Hematopoietic multipotent progenitor cell (in vitro differentiated cells): ENCODE measurements around the gene DAAM2. TPM values are rescaled to one million over a fixed set of nuclear protein-coding genes. Genes with fewer than 3 reads are reported as not detected.
A peak's percentile ranks its signal among the peaks of the same experiment; 100 is the strongest.

Experiments used
- DNase-seq, 3 donors: peaks; one replicate each; pipeline ENCODE4 v3.0.0-alpha.2; 2011 to 2015; ENCODE audit warnings: low read depth in 2 of 3, low spot score in 2 of 3
- total RNA-seq: library from RNA; depleted of rRNA; stranded (reverse); fragments of >200 nt; gene quantifications from one replicate; pipeline ENCODE4 v1.2.3, GENCODE V29; 2012

DAAM2 gene
- total RNA-seq, 1 donor: under 0.01 TPM

DNA sequence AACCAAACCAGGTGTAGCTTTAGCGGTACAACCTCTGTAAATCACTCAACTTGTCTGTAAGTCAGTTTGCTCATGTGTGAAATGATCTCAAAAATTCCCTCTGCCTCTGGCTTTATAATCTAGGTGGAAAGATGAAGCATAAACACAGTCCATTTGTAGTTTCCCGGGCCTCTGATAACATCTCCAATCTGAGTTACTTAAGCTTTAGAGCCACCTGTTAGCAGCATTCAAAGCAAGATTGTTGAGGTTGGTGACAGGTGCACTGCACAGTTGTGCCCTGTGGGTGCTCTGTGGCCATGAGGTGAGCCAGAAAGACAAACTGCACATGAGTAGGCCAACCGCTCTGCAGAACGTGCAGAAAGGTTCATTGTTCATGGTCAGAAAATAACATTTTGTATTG is 88.4 kb downstream of the DAAM2 start:
- DNase-seq: no peak

DNA sequence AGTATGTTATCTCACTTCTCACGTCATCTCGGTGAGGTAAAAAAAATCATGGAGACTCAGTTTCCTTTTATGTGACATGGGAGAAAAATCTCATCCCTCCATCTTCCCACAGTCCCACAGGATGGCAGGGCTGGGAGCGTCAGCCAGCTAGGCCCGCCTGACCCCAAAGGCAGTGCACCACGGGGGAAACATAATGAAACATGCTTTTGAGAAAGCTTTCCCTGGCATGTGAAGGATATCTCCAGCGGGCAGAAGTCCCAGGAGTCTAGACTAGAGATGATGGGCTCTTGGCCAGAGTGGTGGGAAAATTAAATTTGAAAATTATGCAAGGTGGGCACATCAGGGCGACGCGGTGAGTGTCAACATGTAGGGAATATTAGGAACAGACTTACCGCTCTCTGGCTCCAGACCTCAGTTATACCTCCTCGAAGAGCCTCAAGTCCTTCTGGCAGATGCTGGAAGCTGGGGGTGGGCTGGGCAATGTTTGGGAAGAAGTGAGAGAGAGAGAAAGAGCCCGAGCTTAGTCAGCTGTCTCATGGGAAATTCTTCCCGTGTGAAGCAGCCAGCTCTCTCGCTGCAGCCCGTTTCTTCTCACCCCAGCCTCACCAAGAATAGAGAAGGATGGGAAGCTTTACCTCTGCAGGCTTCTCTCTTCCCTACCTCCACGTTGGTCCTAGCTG is 89.8 kb downstream of the DAAM2 start:
- no peak for DNase-seq

DNA sequence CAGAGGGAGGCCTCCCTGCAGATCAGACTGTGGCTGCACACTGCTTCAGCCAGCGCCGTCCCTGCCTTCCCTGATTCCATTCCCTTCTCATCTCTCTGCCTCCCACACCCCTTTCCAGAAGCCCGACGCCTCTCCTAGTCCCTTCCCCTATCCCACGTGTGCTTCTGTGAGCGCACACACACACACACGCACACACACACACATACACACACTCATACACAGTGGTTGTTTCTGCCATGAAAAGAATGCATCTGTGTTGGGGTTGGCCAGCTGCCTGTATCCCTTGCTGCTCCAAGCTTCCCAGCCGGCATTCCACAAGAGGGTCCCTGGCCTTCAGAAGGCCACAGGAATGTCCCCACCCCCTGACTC is 90.3 kb downstream of the DAAM2 start:
- DNase-seq: no peak

DNA sequence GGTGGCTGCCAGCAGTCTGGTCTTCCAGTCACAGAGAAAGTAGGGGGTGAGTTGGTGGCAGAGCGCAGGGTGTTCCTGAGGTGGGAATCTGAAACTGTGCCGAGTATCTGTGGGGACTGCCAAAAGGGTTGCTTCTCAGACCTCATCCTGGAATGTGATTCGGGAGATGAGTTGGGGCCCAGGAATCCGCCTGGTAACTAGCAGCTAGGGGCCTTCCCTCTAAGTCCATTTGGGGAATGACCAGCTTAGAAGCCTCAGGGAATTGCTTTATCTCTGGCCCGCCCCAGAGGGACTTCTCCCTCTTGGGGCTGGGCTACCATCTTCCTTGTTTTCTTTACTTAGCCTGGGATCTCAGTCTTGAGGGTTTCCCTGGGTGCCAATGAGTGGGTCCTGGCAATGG is 92.5 kb downstream of the DAAM2 start:
- no peak for DNase-seq

DNA sequence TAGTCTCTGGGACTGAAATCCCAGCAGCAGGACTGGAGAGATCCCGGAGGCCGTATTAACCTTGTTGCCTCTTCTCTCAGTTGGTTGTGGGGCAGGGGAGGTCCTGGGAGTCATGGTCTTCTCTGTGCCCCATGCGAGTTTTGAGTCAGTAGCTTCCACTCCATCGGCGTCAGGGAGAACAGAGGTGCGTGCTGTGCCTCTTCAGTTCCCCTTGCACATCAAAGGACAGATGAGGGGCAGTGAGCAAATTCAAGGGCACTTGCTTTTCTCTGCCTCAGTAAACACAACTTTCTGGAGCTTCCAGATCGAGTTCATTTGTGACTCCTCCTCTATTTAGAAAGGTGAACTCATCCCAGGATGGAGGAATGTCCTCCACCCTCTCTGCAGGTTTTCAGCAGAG is 93.5 kb downstream of the DAAM2 start:
- DNase-seq: no peak

DNA sequence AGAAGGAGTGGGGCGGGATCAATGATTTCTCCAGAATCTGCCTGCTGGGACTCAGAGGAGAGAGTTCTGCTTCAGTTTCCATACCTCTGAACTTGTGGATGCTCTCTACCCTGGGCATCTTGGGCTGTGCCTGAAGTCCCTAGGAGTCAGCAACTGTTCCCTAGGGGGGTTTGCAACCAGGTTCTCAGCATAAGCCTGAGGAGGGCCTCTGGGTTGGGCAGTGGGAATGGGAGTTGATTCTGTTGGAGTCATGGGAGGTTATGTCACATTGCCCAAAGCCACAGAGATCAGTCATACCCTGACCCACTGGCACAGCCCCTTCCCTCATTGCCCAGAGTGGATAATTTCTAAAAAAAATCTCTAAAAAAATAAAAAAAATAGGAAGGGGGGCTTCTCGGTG is 94.7 kb downstream of the DAAM2 start:
- DNase-seq: no peak

DNA sequence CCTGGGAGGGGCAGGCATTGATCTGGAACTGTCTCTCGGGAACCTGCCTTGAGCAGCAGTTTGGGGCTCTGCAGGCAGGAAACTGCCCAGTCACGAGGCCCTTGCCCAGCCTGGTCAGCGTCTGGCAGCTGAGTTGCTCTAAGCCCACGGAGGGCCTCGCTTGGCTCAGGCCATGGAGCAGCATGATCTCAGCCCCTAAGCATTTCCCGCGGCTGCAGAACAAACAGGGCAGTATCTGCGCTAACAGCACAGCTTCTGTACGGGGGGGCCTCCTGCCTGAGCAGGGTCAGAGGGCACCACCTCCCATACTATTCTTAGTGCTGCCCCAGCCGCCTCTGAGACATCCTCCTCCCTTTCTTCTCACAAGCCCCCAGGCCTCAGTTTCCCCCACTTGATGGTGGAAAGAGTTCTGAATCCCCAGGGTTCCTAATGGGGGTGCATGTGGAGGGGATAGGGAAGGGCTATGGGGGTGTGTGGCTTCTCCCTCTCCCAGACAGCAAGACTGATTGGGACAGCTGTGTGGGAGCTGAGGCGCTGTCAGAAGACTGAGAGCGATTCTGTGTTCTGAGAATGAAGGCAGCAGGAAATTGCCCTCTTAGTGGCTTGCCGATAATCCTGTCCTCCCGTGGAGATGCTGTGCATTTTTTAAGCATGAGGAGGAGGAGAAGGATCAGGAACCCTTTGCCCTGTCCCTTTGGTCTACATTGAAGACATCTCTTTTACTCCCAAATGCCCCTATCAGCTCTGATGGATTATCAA is 95.7 kb downstream of the DAAM2 start:
- no peak for DNase-seq

DNA sequence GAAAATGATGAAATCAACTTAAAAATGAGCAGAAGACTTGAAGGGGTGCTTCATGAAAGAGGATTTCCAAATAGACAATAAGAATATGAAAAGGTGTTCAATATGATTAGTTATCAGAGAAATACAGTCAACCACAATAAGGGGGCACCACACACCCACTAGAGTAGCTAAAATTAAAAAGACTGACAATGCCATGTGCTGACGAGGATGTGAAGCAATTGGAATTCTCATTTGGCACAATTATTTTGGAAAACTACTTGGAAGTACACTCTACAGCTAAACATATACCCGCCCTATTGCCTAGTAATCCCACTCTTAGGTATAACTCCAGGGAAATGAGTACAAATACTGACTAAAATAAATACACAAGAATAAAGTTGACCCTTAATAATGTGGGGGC is 97.1 kb downstream of the DAAM2 start:
- no peak for DNase-seq

DNA sequence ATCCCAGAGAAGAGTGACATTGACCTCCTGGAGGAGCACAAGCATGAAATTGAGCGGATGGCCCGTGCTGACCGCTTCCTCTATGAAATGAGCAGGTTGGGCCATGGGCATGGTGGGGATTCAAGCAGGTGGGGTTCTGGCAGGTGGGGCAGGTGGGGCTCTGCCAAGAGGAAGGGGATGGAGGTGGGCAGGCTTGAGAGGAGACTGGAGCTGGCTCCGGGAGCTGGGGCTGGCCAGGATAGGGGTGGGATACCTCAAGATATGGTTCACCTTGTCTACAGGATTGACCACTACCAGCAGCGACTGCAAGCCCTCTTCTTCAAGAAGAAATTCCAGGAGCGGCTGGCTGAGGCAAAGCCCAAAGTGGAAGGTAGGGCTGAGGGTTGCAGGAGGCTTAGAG is 99.2 kb downstream of the DAAM2 start:
- DNase-seq: no peak

DNA sequence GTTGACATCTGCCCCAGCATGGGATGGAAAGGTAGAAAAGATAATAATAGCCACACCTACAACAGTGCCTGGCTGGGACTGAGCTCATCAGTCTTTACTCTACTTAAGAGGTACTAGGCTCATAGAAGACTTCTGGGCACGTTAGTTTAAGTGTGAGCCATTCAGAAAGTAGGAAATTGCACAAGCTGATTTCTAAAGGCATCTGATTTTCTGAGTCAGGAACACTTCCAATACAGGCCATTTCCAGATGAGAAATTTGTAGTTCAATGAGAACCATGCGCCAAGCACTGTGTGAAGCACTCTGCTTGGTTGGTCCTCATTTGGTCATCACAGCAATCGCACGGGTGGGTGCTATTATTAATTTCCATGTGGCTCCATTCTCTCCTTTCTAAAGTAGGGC is 99.8 kb downstream of the DAAM2 start:
- DNase-seq: no peak

DNA sequence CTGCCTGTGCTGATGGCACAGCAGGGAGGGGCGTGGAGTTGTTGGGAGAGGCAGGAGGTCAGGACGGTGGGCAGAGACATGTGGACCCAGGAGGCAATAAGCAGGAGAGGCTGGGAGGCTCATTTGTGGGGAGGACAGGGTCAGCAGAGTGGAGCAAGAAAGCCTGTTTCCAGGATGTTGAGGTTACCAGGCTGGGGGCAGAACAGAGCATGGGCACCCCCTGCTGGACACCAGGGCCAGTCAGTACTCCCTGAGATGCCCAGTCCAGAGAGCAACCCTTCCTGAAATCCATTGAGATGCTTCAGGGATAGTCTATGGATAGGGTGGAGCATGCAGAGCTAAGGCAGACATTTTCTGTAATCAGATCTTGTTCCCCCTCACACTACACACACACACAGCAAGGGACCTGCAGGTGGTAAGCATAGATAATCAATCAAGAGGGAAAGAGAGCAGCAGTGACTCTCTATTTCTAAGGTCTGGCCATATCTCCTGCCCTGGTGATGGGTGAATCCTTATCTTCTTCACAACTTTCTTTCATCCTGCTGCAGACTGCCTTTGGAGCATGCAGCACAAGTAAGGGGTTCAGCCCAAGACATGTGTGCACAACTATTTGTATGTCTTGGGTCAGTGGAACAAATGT is 100.4 kb downstream of the DAAM2 start:
- DNase-seq: peak in 2 of 3 donors; percentile 19 to 42

DNA sequence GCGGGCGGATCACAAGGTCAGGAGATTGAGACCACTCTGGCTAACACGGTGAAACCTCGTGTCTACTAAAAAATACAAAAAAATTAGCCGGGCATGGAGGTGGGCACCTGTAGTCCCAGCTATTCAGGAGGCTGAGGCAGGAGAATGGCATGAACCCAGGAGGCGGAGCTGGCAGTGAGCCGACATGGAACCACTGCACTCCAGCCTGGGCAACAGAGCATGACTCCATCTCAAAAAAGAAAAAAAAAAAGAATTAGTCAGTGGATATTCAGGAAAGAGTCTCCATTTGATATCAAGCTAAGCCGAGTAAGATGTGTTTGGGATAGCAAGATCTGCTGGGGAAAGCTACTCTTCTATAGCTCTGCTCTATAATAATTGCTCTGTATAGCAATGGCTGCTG is 101.1 kb downstream of the DAAM2 start:
- no peak for DNase-seq

DNA sequence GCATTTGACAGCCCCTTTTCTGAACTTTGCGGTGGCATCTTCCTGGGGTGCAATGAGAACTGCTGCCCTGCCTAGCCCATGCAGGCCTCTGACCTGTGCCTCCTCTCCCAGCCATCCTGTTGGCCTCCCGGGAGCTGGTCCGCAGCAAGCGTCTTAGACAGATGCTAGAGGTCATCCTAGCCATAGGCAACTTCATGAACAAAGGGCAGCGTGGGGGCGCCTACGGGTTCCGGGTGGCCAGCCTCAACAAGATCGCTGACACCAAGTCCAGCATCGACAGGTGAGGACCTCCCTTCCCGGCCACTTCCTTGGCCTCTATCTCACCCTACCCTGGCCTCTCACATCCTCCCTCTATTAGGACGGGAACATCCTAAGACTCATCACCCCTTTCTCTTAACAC is 104.5 kb downstream of the DAAM2 start:
- DNase-seq: no peak

DNA sequence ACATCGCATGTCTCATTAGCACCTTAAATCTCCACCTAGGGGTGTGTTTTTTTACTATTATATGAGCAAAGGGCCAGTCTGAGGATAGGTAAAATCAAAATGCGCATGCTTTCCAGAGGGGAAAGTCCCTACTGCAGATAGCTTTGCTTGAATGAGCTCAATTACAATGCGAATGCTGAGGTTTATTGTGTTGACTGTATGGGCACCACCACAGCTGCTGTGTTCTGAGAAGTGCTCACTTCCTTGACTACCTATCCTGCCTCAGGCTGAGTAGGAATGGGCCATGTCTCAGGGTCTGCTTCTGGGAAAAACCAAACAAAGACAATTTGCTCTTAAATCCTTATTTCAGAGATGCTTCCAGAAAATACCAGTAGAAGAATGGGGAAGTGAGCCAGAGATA is 105.5 kb downstream of the DAAM2 start:
- no peak for DNase-seq

DNA sequence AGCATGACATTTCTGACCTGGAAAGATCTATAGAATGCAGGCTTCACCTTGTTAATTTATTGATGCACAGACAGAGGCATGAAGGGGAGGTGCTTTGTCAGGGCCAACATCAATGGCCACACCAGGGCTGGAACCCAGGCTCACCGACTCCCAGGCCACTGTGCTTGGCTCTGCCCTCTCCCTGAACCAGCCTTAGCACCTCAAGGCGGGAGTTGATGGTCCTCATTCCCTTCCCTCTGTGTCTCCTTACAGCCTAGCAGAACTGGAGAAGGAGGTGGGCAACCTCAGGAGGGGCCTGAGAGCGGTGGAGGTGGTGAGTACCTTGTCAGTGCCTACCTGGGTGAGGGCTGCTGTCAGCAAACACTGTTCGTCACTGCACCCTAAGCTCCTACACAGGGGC is 106.4 kb downstream of the DAAM2 start:
- DNase-seq: no peak

DNA sequence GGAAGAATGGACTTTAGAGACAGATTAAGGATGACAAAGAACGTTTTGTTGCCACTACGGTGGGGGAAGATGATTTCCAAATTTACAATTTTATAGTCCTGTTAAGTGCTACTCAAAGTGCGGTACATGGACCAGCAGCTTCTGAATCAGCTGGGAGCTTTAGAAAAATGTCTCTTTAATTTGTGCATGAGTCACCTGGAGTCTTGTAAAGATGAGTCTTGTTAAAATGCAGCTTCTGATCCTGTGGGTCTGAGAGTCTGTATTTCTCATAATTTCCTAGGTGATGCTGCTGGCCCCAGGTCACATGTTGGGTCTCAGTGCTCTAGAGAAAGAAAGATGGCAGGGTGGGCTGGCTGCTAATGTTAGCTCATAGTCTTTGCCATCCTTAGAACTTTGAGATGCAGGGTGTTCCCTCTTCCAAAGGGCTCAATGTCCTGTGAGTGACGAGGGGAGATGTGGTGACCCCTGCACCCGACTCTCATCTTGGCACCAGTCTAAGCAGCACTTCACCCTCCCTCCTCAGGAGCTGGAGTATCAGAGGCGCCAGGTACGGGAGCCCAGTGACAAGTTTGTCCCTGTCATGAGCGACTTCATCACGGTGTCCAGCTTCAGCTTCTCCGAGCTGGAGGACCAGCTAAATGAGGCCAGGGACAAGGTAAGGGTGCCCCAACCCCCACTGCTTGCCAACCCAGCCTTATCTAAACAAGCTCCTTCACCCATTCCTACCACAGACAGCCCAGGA is 107.5 kb downstream of the DAAM2 start:
- DNase-seq: no peak

DNA sequence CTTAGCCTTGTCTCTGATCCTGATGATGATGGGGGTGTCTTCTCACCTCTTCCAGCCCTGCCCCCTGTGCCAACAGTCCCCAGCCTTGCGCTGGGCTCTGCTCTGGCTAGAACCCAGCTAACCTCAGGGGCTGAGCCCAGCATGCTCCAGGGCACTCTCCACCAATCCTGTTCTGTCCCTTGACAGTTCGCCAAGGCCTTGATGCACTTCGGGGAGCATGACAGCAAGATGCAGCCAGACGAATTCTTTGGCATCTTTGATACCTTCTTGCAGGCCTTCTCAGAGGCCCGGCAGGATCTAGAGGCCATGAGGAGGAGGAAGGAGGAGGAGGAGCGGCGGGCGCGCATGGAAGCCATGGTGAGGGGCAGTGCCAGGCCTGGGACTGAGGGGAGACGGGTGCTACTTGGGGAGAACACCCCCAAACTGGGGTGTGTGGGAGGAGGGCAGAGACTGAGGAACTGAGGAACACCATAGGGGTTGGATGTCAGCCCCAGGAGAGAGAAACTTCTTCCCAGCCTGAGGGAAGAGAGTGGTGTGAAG is 109.0 kb downstream of the DAAM2 start:
- DNase-seq: no peak

DNA sequence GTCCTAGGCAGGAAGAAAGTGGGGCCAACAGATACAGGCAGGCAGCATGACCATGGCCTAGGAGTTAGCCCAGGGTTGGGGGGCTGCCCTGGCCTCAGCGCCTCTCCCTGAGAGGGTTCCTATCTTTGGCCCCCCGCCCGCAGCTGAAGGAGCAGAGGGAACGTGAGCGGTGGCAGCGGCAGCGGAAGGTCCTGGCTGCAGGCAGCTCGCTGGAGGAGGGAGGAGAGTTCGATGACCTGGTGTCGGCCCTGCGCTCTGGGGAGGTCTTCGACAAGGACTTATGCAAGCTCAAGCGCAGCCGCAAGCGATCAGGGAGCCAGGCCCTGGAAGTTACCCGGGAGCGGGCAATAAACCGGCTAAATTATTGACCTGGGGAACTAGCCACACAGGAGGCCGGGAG is 109.5 kb downstream of the DAAM2 start:
- no peak for DNase-seq

DNA sequence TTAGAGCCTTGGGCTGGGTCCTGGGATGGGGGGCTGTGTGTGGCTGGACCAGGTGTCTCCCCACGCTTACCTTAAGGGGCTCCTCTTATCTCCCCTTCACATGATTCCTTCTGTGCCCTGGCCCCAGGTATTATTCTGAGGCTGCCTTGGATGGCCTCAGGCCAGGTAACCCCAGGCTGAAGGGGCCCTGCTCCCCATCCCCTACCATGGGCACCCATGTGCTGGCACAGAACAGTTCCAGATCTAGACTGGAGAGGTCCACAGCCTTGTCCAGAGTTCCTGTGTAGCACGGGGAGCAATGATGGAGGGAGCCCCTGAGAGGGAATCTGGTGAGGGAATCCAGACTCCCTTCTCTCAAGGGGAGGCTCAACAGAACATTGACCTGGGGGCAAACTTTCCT is 110.0 kb downstream of the DAAM2 start:
- DNase-seq: no peak

DNA sequence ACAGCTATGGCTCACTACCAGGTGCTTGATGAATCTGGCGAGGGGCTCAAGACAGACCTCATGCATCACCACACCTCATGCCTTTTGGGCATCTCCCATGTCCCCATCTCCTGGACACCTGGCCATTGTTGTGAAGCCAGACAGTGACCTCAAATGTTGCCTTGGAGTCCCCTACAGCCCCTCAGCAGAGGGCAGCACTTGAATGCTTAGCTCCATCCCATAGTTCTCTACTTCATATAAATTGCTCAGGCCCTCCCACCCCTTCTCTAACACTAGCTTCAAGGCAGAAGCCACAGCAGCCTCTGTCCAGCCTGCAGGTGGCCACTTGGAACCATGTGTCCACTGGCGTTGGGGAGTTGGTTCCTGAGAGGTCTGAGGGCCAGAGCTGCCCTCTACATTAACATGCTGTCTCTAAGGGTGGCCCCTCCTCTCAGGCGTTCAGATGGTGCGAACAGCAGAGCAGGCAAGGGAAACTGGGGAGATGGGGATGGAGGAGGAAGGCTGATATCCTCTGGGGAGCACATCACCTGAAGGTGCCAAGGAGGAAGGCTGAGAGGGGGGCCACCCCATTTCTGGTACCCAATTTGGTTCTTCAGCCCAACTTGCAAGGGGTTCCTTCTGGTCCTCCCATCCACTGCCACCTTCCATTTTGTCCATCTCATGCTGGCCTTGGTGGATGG is 110.8 kb downstream of the DAAM2 start:
- DNase-seq: no peak

DNA sequence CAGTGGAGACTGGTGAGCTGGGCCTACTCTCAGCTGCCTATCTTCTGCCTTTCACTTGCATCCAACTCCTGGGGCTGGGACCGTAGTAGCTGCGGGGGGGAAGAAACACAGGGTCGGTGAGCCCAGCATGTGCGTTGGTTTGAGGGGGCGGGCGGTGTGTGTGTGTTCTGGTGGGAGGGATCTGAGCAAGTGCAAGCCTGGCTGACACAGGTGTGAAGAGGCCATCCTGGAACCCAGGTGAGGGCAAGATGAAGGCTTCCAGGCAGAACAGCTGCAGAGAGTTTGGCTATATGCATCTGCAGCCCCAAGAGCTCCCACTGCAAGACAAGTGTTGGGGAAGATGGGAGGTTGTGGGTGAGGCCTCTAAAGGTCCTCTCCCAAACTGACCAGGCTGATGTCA is 111.5 kb downstream of the DAAM2 start:
- DNase-seq: no peak
